GM18505 (cell line): ENCODE results near the gene GDPD4.

ENCODE experiments used
- ATAC-seq: cut with Tn5 transposase; IDR thresholded peaks from one replicate; pipeline ENCODE4 v1.9.1; 2021; ENCODE audit not compliant: unreplicated experiment
- POLR2A ChIP-seq: IDR thresholded peaks from 4 replicates; pipeline ENCODE4 v1.6.1; 2011; ENCODE audit warnings: borderline replicate concordance; ENCODE audit not compliant: insufficient read depth, insufficient read length; ENCODE audit errors: extremely low read depth

Gene GDPD4

GRCh38 chr11:77301510-77301909, at the start of gene GDPD4:
TSS of gene GDPD4 (minus strand) at chr11:77301686. CDS start at chr11:77285137, 16,549 bp downstream.
- ATAC-seq: no peak
- no peak for TF ChIP-seq POLR2A

- TF ChIP-seq POLR2A: no peak
- no peak for ATAC-seq
Measured at GRCh38 chr11:77347948-77348347, 46.5 kb upstream of the GDPD4 start.

GRCh38 chr11:77346906-77347603, 45.6 kb upstream of the GDPD4 start:
- no peak for ATAC-seq
- TF ChIP-seq POLR2A: no peak

GRCh38 chr11:77345621-77346020, 44.1 kb upstream of the GDPD4 start:
- no peak for TF ChIP-seq POLR2A
- no peak for ATAC-seq

DNA sequence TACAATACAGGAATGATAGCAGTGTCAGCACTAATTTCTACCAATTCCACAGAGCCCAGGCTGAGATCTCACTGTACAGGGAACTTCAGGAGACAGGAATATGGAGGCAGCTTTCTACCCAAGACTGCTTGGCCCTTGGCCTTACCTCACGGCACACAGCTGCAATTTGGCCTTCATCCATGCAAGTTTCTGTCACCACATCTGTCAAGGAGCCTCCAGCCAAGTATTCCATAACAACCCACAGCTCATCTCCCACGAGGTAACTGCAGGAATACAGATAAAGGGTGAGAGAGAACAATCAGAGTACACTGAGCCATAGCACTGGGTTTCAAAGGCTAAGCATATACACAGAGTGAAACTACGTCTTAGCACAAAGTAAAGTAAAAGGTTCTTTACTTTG, 39.0 kb upstream of the GDPD4 start:
- ATAC-seq: no peak
- no peak for TF ChIP-seq POLR2A

DNA sequence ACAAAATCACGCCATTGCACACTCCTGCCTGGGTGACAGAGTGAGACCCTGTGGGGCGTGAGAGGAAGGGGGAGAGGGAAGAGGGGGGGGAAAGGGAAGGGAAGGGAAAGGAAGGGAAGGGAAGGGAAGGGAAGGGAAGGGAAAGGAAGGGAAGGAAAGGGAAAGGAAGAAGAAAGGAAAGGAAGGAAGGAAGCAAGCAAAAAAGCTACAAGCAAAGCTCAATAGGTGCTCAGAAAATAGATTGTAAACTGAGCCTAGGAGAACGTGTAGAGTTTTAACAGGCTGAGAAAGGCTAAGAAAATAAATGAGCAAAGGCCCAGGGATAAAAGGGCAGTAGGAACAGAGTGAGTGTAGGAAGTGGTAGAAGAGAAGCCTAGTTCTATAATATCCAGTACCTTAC, 30.8 kb upstream of the GDPD4 start:
- no peak for TF ChIP-seq POLR2A
- no peak for ATAC-seq

- ATAC-seq: no peak
- TF ChIP-seq POLR2A: no peak
Measured at GRCh38 chr11:77325159-77325558, 23.7 kb upstream of the GDPD4 start.

DNA sequence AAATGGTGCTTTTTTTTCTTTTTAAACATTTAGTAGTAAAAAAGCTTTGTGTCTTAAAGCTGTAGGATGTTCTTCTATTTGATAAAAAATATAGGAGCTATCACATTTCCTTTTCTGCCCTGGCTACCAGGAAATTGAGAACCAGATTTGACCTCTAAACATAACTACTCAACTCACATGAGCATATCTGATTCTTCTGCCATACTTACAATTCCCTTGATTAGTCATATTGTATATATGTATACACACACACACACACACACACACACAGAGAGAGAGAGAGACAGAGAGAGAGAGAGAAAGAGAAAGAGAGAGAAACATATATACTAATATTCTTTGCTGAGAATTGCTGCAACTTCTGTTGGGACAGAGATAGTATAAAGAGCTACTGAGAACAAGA, 23.0 kb upstream of the GDPD4 start:
- no peak for TF ChIP-seq POLR2A
- ATAC-seq: no peak

- TF ChIP-seq POLR2A: no peak
- ATAC-seq: no peak
Measured at GRCh38 chr11:77322926-77323590, 21.6 kb upstream of the GDPD4 start.

DNA sequence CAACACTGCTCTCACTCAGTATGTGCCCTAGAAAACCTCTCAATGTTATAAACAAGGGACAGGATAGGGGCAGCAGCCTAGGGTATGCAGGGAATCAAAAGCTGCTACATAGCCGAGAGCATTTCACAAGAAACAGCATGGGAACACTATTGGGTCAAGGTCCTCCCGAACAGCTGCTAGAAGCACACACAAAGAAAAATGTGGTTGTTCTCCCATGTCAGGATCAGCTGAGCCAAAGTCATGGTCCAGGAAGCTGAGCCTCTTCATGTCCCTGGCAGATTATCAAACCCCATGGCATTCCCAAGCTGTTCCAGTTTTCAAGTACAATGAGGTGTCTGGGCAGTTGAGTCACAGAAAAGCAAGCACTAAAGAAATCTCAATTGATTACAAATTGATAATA, 21.0 kb upstream of the GDPD4 start:
- TF ChIP-seq POLR2A: no peak
- ATAC-seq: no peak

DNA sequence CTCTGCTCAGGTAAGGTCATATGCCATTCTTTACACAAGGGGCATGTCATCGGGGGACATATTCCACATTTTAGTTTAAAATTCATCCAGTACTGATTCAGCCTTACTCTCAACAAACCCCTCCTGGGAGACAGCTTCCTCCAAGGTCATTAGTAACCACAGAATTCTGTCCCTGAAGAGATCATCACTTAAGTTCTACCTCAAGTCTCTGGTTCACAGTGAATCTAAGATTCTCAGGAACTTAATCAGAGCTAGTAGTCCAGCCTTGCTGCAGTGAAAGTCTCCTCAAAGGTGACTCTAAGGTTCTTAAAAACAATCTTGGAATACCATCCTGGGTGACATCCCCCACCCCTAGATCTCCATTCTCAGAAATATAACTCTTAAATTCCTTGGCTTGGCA, 18.9 kb upstream of the GDPD4 start:
- no peak for ATAC-seq
- no peak for TF ChIP-seq POLR2A

DNA sequence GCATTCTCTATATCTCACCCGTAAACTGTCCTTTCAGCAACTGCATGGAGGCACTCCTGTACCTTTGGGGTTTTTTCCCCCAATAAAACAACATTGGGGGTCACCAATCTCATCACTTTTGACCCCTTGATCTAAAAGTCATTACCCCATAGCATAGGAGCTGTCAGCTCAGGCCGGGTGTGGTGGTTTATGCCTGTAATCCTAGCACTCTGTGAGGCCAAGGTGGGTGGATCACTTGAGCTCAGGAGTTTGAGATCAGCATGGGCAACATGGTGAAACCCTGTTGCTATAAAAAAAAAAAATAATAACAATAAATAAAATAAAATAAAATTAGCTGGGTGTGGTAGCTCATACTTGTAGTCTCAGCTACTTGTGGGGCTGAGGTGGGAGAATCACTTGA, 17.1 kb upstream of the GDPD4 start:
- TF ChIP-seq POLR2A: no peak
- no peak for ATAC-seq

DNA sequence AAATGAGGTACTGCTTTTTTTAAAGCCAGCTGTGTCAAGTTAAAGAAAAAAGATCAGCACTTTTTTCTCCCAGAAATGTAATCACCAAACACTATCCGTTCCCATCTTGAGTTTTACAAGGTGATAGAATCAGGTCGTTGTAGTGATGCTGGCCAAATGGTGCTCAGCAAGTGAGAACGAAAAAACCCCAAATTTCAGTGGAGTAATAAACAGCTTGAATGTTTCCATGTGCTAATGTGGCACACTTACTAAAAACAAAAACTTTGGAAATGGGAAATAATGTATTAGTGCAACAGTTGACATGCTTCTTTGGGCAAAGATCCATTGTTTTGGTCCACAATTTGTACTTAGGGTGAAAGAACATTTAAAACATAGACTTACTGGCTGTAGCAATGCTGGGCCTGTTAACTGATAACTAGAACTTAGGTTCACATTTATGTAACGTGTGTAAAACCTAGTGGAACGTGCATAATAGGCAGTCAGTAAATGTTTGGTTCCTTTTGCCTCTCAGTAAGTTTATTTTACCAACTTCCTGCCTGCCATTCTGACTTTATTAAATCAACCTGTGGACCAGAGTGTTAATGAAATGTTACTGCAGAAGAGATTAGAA, 15.4 kb upstream of the GDPD4 start:
- TF ChIP-seq POLR2A: no peak
- no peak for ATAC-seq

DNA sequence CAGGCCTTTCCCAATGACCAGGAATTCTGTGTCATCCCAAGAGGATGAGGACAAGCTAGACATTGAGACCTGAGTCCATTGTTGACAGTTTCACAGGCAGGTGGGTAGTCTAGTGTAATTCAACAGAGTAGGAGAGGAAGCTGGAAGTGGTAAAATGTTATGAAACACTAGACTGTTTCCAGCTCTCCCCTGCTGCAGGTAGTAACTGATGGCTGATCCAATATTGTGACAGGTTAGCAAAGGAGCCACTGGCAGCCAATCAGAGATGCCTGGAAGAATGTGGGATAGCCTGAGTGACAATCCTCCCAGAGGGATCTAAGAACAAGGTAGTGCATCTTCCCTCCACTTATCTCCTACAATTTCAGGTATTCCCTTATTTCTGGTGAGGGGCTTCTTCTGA, 10.6 kb upstream of the GDPD4 start:
- TF ChIP-seq POLR2A: no peak
- no peak for ATAC-seq
